ENCODE data around the gene RAD51B. TPM values are rescaled to one million over a fixed set of nuclear protein-coding genes. Genes with fewer than 3 reads are reported as not detected.

Gene RAD51B
- total and polyA plus RNA-seq, 9 of the 15 experiments (the other 6 are each of a cell fraction or from before 2014, with no cell fraction given): 8.5 to 17.3 (median 11.3) TPM

GRCh38 chr14:68394118-68394763, 574.7 kb downstream of the RAD51B start:
- Histone ChIP-seq H3K4me2 (ENCODE audit: insufficient read depth, low read length) (no peak overlapping the region), H3K36me3 (ENCODE audit: control insufficient read depth, insufficient read depth, low read length) (no peaks in the 10 kb centered on the region), H3K4me1 (replicated peaks in 1 of 2; ENCODE audit: control insufficient read depth in 2 of 2, insufficient read depth in 2 of 2, low read length in 2 of 2) (peaks cover 0 to 7% of the 10 kb centered on the region in 2 experiments; a peak in 3 of 5 replicates), H2AFZ (ENCODE audit: low read depth, low read length) (no peak overlapping the region), H3K9me1 (ENCODE audit: control insufficient read depth, insufficient read depth, low read length) (no peaks in the 10 kb centered on the region), H3K9ac (ENCODE audit: insufficient read depth in 1 of 2, low read depth in 2 of 2, low read length in 2 of 2) (no peak overlapping the region), H3K27ac (ENCODE audit: extremely low read depth, low read depth, low read length) (no peak overlapping the region), H3K27me3 (ENCODE audit: control insufficient read depth in 2 of 2, insufficient read depth in 2 of 2, low read length in 2 of 2) (no peaks in the 10 kb centered on the region), H4K20me1 (replicated peaks; ENCODE audit: control insufficient read depth, insufficient read depth, low read length) (no peaks in the 10 kb centered on the region), H3K4me3 (no peak overlapping the region), H3K79me2 (ENCODE audit: control insufficient read depth, insufficient read depth, low read length) (no peaks in the 10 kb centered on the region), H3K9me3 (replicated peaks; ENCODE audit: control insufficient read depth, insufficient read depth, low read depth, low read length) (no peaks in the 10 kb centered on the region)
- FAIRE-seq (no peak), DNase-seq (ENCODE audit: extremely low read depth in 1 of 4, low spot score in 3 of 4) (no peak), ATAC-seq (no peak)
- in situ Hi-C loops (cut with MboI) (no loop called here), intact Hi-C loops (cut with micrococcal nuclease) (no loop called here)
- WGBS (ENCODE audit: insufficient coverage, low coverage, missing lambda C conversion rate): 25% methylated on average over 5 of the region's 6 CpGs
- CTCF ChIA-PET (ENCODE audit: low intra/inter-chr PET ratio): no interaction called here
- no peak for TF ChIP-seq TAF1 (IDR thresholded peaks at IDR 0.05; ENCODE audit: control insufficient read depth, extremely low read depth, insufficient read depth, low read length, severe bottlenecking)
- TF ChIP-seq TCF7L2 (IDR thresholded peaks at IDR 0.05; ENCODE audit: low read depth, low read length): no peak
- TF ChIP-seq ILF3 (IDR thresholded peaks at IDR 0.05; ENCODE audit: borderline replicate concordance): no peak
- no peak for TF ChIP-seq ZNF184 (CRISPR knock-in tag; IDR thresholded peaks at IDR 0.05)
- no peak for TF ChIP-seq NR0B1 (IDR thresholded peaks at IDR 0.05; ENCODE audit: partially characterized antibody)
- TF ChIP-seq, protein P1, sequence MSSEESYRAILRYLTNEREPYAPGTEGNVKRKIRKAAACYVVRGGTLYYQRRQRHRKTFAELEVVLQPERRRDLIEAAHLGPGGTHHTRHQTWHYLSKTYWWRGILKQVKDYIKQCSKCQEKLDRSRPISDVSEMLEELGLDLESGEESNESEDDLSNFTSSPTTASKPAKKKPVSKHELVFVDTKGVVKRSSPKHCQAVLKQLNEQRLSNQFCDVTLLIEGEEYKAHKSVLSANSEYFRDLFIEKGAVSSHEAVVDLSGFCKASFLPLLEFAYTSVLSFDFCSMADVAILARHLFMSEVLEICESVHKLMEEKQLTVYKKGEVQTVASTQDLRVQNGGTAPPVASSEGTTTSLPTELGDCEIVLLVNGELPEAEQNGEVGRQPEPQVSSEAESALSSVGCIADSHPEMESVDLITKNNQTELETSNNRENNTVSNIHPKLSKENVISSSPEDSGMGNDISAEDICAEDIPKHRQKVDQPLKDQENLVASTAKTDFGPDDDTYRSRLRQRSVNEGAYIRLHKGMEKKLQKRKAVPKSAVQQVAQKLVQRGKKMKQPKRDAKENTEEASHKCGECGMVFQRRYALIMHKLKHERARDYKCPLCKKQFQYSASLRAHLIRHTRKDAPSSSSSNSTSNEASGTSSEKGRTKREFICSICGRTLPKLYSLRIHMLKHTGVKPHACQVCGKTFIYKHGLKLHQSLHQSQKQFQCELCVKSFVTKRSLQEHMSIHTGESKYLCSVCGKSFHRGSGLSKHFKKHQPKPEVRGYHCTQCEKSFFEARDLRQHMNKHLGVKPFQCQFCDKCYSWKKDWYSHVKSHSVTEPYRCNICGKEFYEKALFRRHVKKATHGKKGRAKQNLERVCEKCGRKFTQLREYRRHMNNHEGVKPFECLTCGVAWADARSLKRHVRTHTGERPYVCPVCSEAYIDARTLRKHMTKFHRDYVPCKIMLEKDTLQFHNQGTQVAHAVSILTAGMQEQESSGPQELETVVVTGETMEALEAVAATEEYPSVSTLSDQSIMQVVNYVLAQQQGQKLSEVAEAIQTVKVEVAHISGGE (CRISPR knock-in tag; IDR thresholded peaks at IDR 0.05): no peak
- POLR2A ChIA-PET: no interaction called here
- no TSS peak for BruUV-seq (replicated peaks)

Data from K562 (cell line).